HG03135 (cell line): ENCODE data around the gene LPP.

Experiments used
- ATAC-seq: cut with Tn5 transposase; IDR thresholded peaks from one replicate; pipeline ENCODE4 v1.9.1; 2021; ENCODE audit warnings: mild to moderate bottlenecking, moderate library complexity; ENCODE audit not compliant: unreplicated experiment

The LPP gene

DNA sequence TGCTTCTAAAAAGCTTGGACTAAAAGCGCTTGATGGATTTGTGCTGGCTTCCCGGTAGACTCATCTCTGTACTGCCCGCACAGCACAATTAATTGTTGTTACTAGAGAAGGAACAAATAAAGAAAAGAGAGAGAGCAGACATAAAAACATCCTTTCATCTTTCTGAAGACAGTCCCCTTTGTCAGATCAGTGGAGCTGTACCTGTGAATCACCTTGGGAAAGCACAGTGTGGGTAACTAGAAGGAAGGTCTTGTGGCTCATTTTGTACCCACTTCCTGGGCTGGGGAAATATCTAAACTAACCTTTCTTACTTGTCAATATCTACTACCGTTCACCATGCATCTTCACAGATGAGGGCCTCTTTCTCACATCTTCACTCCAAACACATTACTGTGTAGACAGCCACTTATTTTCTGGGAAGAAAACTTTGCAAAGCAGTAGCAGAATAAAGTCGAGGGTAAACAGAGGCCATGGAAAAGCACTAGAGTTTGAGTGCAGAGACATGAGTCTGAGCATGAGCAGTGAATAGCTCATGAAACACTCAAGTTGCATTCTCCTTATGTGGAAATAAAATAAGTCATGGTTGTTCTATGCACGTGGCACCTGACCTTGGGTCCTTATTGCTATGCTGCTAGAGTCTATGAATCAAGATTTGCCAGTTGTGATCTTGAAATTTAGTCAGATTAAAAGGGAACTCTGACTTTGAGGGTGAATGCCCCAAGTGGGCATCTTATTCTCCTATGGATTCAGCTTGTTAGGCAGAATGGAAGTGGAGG is 169.3 kb downstream of the LPP start:
- ATAC-seq = no peak

DNA sequence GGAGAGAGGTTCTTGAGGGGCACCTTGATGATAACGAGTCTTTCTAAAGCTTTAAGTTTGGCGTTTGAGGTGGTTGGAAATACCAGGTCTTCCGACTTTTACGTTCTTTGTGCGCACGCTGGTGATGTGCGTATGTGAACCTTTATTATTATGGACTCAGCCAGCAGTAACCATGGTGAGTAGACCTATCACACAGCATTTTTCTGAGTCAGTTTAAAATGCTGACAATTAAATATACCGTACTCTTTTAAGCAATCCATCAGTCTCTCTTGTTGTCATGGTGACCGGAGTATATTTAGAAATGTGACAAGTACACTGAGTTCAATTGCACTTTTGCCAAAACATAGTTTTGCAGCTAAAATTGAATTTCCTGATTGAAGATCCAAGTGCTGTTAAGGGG is 172.2 kb downstream of the LPP start:
- no peak for ATAC-seq

DNA sequence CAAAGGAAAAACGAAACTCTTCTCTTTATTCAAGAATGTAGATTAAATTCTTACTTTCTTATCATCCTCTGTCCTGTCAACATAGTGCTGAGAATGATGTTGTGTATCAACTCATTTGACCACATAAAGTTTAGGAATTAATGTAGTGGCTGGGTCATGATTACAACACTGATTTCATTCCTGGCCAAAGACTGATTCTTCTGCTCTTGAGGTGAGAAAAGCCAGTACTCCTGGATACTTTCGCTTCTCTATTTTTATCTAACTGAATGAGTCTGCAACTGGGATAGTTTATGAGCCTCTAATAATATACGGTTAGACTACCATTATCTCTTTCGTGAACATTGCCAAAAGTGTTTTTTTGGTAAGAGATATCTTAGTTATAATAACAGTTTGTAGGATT is 173.0 kb downstream of the LPP start:
- ATAC-seq = no peak

DNA sequence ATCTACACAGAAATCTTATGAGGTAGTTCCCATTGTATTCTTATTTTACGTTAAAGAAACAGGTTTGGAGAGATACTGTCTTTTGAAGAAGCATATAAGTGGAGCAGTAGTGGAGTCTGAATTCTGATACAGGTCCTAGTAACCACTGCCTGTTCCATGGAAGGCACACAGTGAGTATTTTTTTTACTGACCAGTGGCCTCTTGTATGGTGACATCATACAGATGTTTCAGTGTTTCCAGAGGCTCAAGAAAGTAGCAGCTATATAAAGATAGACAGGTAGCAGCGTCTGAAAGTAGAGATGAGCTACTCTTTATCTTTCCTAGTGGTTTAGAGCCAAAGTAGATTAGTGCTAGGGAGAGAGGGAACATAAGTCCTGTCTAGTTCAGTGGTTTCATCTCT is 173.5 kb downstream of the LPP start:
- no peak for ATAC-seq

DNA sequence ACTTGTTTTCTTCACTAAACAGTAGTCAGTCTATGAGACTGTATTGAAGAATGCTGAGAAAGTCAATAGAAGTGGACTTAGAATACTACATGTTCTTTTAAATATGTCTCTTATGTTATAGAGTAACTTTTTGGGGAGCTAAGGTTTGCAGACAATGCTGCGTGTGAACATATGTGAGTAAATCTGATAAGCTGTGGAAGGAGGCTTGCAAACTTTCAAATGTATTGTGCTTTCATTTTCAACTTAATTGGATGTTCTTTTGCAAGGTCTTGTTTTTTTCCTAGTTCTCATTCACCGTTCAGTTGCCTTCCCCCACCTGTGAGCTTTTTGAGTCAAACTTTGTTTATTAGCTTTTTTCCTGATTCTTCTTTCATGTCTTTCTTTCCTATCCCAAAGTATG is 176.2 kb downstream of the LPP start:
- ATAC-seq = no peak

DNA sequence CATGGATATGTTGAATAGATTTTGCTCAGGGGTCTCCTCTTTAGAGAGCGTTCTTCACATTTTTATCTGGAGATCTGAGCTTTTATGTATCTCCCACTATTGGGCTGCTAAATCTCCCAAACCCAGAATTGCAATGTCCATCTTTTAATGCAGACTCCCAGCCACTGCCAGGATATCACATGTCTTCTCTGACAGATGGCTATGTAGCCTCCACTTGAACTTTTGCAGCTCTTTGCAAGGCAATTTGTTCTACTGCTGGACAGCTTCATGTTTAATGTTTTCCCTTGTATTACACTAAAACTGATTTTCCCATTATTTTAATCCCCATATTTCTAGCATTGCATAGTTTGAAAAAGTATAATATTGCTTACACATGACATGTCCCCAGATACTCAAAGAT is 177.2 kb downstream of the LPP start:
- ATAC-seq = no peak

DNA sequence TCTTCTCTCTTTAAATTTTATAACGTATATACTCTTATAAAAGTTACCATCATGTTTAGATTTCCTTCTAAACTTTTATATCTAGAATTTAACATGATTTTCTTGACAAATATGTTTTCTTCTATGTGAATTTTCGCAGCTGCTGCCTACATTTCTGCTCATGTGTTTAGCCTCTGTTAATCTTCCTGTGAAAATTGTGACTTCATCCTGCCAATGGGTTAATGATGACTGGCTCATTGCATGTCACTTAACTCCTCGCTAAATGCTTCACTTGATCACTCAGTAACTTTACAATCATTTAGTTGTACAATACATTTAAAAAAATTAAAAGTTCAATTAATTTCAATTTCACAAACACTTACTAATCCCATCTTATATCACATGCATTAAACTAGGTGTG is 178.1 kb downstream of the LPP start:
- ATAC-seq = no peak

DNA sequence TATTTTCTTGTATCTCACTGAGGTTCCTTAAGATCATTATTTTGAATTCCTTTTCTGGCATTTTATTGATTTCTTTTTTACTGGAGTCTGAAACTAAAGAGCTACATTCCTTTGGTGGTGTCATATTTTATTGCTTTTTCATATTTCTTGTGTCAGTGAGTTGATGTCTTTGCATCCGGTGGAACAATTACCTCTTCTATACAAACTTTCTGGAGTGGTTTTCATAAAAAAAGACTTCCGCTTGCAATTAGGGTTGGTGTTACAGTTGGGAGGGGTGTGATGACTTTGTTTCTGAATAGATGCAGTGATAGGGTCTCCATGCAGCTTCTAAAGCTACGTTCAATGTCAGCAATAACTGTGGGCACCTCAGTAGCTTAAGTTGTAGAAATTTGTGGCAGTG is 181.7 kb downstream of the LPP start:
- ATAC-seq = no peak

DNA sequence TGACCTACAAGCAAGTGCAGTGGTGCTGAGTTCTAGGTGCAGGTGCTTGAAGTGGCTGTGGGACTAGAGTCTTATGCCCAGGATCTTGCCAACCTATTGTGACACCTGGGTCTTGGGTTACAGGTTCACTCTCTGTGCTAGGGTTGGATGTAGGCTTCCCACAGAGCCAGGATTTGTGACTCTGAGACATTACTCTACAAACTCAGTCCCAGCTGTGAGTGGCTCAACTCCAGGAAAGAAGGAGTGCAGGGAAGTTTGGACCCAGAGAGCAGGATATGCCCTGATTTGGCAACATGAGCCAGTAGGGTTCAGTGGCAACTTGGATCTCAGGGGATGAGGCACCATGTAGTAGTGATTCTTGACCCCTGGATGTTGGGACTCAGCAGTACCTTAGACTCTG is 182.2 kb downstream of the LPP start:
- no peak for ATAC-seq

DNA sequence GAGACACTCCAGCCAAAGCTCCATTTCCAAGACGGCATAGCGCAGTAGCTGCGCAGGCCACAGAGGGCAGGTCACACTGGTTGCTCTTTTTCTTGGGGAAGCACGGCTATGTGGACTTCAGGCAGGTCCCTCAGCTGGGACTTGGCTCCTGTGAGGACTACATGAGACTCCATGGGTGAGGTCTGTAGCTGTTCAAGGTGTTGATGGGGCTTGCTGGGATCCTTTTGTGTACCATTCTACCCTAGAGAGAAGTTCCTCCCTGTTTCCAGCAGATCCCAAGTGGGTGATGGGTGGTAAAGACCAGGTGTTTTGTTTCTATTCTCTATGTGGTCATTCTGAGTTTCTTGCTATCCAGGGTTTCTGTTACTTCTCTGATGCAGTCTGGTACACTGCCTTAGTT is 183.3 kb downstream of the LPP start:
- ATAC-seq = no peak

DNA sequence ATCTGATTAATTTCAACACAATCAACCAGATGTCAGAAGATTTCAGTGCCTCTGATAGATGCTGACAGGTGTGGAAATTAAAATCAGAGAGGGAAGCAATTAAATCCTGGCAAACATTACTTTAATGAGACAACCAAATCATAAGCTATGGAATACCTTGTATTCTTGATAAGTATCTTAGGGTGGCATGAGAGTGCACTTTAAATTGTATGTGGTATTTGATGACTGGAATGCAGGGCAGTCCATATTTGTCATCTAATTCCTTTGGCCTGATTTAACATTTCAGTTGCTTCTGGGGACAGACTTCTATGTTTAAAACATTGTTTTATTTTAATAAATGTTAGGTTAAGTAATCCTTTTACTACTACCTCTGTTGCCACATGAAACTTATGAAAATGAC is 184.1 kb downstream of the LPP start:
- ATAC-seq = no peak

DNA sequence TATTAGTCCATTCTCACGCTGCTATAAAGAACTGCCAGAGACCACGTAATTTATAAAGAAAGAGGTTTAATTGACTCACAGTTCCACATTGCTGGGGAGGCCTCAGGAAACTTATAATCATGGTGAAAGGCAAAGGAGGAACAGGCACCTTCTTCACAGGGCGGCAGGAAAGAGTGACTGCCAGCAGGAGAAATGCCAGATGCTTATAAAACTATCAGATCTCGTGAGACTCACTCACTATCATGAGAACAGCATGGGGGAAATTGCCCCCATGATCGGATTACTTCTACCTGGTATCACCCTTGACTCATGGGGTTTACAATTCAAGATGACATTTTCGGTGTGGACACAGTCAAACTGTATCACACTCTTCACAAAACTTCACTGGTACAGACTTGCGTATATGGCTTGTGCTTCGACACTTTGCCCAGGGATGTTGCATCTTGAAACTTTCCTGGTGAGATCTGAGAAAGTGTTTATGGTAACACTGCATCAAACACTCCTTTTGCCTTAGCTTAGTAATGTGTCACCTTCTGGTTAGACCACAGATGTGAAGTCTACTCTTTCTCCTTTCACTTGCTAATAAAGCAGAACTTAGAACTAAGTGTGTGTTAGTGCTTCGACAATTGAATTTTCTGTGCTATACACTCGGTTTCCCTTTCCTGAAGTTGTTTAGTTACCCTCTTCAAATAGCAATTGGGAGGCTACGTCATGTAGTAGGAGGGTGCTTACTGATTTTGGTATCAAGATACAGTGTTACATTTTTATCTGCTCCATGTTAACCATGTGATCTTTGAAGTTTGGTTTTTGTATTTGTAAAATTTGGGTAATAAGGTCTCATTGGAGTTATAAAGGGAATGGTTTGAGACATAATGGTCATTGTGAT is 185.7 kb downstream of the LPP start:
- ATAC-seq = peak; percentile 65

DNA sequence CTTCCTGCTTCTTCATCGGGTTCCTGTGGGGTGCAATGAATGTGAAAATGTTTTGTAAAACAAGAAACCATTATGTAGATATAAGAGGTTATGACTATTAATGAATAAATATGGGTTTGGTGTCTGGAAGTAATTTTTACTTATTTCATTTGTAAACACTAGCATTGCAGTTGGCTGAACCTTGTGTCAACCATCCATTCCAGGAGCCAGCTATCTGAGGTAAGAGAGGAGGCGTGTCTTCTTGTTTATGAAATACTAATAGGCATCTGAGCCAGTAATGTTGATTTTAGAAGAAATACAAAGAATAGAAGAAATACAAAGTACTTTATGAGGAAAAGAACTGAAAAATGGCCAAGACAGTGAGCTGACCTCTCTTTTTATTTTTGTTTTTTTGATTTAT is 187.5 kb downstream of the LPP start:
- no peak for ATAC-seq

DNA sequence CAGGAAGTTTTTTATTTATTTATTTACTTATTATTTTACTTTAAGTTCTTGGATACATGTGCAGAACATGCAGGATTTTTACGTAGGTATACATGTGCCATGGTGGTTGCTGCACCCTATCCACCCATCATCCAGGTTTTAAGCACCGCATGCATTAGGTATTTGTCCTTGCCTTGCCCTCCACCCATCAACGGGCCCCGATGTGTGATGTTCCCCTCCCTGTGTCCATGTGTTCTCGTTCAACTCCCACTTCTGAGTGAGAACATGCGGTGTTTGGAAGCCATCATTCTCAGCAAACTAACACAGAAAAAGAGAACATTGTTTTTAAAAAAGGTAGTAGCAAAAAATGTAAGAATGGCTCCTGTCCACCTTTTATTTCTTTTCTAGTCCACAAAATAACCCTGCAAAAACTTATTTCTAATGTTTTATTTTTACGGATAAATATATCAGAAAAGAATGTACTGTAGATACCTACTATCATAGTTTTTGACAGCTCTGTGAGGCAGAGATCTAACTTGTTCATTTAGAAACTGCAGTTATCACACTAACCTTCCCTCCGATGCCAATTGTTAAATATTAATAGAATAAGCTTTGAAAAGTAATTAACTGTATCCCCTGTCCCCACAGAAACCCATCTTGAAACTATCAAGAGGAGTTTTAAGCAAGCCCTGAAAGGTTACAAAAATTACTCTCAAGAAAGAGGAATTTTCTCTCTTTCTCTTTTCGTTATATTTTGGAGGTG is 189.2 kb downstream of the LPP start:
- no peak for ATAC-seq

DNA sequence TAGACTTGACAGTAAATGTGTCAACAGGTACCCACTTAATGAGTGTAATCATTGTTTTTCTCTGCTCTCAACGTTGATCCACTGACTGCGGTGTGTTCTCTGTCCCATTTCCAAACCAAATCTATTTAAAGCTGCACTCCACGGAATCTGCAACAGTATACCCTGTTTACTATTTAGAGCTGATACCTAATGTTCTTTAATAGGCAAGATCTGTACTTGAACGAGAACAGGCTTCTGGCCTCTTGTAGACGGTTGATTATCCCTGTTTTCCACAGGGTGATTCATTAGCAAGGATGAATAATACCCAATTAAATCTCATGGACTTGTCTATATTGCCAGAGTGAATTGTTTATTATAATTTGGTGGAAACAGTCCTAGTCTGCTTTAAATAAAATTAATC is 189.9 kb downstream of the LPP start:
- ATAC-seq = no peak

DNA sequence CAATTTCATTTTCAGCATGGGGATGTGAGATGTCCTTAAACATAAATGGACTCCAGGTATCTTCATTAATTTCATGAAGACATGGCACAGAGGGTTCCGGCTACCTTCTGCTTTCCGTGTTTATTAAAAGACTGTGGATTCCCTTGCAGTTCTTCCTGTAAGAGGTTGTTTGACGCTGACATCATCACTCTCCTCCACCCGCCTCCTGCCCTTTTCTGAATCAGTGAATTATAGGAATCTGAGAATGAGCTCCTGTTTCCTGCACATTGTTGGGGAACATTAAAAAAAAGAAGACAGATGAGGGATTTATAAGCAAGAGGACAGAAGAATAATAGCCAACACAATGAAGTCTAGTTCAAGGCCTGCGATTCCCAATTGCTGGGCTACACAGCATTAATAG is 191.3 kb downstream of the LPP start:
- no peak for ATAC-seq

DNA sequence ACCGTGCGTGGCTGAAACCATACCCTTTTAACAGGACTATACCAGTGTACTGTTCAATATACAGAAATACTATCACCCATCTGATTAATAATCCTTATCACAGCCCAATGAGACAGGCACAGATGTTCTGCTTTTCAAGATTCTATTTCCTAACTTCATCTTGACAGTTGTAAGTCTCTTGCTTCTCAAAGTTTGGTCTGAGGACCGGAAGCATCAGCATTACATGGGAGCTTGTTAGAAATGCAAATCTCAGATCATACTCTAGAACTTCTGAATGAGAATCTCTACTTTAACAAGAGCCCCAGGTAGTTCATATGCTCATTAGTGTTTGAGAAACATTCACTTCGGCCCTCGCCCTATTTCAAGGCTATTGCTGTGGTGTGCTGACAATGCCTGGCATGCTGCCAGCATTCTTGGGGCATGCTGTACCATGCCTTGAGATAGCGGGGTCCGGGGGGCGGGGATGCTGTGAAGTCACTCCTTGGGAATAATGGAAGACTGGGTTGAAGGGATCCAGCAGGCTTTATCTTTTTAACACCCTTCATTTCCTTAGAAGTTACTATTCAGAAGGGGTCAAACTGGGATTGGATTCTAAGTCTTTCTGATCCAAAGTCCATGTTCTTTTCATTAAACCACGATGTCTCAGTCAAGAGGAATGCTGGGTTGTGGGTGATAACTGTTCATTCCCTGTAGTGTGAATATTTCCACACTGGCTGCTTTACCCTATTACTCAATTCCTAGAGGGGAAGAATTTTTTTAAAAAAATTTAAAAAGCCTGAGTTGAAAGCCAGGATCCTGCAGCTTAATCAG is 194.7 kb downstream of the LPP start:
- no peak for ATAC-seq

DNA sequence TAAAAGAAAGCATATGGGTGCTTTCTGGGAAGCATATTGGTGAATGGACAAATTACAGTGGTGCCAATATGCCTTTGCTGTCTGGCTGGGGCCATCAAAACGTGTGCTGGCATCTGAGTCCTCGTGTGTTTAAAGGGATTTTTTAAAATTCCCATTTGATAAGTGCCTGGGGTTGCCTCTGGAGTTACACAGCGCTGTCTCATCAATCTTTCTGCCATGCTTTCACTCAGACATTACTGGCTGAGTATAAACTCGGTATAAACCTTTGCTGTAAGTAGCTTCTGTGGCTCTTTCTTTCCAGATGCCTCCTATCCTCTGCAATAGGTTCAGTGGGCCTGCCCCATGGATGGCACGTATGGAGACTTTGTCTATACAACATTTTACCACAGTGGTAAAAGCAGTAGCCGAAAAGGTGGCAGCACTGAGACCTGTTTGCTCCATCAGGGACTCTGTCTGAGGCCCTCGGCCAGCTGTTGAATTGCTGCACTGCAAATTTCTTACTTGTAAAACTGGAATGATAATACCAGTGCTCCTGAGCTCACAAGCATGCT is 195.5 kb downstream of the LPP start:
- ATAC-seq = no peak

DNA sequence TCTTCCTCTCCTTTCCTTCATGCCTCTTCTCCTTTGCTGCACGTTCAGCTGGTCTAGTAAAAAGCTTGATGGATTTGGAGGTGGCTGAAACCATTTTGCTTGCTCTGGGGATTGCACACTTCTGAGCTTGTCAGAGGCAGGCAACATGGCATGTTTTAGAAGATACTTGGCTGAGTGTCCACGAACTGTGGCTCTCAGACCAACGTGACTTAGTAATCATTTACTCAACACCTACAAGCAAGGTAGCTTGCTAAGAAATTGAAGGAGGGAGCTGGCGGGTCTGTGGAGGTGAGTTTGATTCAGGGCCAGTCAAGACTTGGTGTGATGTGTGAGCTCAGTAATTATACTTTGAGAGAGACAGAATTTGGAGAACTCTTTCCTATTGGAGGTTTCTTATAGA is 196.0 kb downstream of the LPP start:
- ATAC-seq = no peak

DNA sequence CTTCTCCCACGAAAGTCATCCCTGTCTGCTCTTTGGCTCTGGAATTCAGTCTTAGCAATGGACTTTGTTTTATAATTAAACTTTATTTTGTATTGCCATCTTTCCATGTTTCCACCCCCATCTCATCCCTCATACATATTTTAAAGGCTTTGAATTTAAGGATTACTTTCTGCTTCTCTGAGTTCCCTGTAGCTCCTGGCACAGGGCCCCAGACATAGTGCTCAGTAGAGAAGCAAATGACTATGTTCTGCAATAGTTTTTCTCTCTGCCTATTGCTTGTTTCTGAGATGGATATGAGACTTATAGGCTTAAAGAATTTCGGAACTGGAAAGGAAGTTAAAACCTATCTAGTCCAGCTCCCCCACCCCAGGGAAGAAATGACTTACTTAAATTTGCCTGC is 197.0 kb downstream of the LPP start:
- no peak for ATAC-seq

DNA sequence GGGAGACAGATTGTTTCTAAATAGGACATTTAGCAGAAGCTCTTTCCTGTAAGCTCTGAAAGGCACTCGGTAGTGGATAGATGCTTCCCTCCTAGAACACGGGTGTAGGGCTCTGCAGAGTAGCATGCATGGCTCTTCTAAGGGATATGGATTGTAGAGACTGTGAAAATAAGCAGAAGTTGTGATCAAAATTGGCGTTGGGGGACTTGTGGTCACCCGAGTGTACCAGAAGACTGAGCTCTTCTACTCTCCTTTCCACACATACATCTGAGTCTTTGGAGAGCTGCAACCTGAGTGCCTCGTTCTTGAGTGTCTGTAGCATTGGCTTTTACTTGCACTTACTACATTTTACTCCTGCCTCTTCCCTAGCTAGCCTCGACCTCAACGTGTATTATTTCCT is 197.7 kb downstream of the LPP start:
- ATAC-seq = no peak
